ENCODE data around the gene DBF4.
"Not testable (repeated sequence)": the region's sequence is repeated elsewhere in the genome, so short reads cannot be mapped to it uniquely, and the experiment has no call there.

Gene DBF4, protein sequence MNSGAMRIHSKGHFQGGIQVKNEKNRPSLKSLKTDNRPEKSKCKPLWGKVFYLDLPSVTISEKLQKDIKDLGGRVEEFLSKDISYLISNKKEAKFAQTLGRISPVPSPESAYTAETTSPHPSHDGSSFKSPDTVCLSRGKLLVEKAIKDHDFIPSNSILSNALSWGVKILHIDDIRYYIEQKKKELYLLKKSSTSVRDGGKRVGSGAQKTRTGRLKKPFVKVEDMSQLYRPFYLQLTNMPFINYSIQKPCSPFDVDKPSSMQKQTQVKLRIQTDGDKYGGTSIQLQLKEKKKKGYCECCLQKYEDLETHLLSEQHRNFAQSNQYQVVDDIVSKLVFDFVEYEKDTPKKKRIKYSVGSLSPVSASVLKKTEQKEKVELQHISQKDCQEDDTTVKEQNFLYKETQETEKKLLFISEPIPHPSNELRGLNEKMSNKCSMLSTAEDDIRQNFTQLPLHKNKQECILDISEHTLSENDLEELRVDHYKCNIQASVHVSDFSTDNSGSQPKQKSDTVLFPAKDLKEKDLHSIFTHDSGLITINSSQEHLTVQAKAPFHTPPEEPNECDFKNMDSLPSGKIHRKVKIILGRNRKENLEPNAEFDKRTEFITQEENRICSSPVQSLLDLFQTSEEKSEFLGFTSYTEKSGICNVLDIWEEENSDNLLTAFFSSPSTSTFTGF

DNA sequence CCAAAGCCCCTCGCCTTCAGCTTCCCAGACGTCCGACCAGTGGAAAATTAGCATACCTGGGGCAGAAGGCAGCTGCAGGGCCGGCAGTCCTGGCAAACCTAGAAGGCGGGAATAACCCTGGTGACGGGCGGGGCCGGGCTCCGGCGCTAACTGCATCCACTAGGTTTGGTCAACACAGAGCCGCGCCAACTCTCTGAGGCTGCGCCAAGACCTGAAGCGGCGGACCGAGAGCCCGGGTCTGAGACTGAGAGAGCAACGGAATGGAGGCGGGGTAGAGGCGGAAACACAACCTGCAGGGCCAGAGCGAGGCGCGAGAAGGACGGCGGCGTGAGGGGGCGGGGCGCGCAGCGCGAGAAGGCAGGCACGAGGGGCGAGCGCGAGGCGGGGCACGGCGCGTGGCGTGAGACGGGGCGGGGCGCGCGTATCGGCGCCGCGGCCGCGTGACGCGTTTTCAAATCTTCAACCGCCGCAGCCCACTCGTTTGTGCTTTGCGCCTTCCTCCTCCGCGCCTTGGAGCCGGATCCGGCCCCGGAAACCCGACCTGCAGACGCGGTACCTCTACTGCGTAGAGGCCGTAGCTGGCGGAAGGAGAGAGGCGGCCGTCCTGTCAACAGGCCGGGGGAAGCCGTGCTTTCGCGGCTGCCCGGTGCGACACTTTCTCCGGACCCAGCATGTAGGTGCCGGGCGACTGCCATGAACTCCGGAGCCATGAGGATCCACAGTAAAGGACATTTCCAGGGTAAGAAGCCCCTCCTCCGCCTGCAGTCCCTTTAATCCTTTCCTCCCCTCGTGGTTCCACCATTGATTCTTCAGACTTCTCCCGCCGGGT, at the start of gene DBF4, which contains the start of gene SLC25A40:
Gene DBF4 (plus strand): TSS at position 454 of the 829 bp plus-strand sequence. CDS start 240 bp downstream, at position 694.
Gene SLC25A40 (minus strand): TSS at position 321 of the 829 bp plus-strand sequence. CDS start 17,633 bp downstream, outside the sequence.
- DNase-seq, result peak; percentile 97 to 98

DNA sequence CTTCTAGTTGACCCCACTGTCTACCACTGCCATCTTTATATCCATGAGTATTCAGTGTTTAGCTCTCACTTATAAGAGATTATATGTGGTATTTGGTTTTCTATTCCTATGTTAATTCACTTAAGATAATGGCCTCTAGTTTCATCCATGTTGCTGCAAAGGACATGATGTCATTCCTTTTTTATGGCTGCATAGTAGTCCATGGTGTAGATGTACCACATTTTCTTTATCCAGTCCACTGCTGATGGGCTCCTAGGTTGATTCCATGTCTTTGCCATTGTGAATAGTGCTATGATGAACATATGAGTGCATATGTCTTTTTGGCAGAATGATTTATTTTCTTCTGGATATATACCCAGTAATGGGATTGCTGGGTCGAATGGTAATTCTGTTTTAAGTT, 47.9 kb upstream of the DBF4 start:
- not testable (repeated sequence) for DNase-seq

DNA sequence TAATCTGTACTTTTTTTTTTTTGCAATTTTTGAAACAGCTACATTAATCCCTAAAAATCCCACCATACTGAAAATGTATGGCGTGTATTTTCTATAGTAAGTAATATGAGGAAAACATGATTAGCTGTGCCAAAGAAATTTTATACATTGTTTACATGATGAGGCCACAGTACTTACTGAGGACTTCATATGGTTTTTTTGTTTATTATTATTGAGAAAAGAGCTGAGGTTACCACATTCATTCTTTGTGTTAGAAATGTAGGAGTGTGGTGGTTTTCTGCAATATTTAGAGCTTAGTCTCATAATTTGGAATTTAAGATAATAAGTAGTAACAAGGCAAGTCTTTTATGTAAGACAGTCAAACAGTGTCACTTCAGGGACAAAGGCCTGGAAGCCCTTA, 45.2 kb upstream of the DBF4 start:
- DNase-seq, result no peak

DNA sequence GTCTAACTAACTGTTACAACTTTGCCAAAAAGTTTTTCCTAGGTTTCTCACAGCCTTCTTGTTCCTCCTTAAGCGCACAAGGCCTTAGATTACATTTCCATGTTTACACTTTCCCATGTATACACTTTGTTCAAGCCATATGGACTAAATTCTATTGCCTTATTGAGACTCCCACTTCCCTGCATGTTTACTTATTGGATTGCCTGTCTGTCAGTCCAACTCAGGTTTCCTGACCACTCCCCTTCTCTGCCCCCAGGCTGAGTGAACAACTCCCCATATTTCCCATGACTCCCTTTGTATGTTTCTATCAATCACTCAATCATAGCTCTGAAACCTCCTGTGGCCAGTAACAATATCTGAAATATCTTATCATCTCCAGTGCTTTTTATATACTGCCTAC, 43.2 kb upstream of the DBF4 start:
- DNase-seq, result no peak

DNA sequence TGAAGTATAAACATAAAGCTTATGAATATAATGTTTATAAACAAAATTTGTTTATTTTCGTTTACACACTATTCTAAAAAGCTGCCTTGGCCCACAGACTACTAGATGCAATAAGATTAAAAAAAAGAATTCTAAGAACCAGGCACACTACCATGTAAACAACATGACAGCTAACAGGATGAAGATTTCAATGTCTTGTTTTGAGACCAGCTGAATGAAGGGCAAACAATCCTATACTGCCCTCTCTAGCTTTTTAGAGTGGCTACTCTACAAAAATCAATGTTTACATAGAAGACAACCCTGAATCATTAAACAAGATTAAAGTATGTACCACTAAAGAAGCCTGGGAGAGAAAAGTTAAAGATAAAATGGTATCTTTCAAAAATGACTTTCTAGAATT, 38.7 kb upstream of the DBF4 start:
- no peak for DNase-seq

DNA sequence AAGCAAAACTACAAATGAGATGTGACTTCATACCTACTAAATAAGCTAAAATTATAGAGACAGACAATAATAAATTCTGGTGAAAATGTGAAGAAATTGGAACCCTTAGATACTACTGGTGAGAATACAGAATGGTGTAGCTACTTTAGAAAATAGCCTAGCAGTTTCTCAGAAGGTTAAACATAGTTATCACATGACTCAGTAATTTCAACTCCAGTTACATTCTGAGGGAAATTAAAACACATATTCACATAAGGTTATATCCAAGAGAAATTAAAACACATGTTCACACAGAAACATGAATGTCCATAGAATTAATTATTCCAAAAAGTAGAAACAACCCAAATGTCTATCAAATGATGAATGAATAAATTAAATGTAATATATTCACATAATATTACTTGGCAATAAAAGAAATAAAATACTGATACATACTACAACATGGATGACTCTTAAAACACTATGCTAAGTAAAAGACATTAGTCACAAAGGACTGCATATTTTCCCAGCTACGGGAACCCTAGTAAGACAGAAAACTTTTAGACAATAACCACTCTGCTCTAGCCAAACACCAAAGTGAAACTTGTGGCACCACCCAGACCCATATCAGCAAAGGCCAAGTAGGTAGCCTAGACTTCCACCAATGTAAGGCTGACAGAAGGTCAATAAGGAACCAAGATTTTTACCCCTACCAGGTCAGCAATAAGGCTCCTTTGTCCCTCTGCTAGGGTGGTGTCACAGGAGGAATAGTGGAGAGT, 25.3 kb upstream of the DBF4 start:
- no peak for DNase-seq

DNA sequence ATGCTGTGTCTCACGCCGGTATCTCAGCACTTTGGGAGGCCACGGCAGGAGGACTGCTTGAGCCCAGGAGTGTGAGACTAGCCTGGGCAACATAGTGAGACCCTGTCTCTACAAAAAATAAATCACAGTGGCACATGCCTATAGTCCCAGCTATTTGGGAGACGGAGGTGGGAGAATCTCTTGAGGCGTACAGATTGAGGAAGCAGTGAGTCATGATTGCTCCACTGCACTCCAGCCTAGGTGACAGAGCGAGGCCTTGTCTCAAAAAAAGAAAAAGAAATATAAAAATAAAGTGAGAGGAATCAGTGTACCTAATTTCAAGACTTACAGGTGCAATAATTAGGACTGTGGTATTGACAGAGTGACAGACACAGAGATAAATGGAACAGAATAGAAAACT, 24.0 kb upstream of the DBF4 start:
- no peak for DNase-seq

DNA sequence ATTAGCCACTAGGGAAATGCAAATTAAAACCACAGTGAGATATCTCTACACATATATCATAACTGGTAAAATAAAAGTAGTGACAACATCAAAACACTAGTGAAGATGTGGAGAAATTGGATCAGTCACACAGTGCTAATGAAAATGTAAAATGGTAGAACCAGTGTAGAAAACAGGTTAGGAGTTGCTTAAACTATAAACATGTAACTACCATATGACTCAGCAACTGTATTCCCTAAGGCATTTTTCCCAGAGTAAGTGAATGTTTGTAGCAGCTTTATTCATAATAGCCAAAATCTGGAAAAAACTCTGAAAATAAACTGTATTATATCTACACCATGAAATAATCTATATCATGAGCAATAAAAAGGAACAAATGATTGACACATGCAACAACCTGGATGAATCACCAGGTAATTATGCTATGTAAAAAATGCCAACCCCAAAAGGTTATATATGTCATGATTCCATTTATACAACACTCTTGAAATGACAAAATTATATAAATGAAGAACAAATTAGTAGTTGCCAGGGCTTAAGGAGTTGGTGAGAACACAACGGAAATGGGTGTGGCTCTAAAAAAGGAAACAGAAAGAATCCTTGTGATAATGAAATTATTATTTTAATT, 22.9 kb upstream of the DBF4 start:
- no peak for DNase-seq

DNA sequence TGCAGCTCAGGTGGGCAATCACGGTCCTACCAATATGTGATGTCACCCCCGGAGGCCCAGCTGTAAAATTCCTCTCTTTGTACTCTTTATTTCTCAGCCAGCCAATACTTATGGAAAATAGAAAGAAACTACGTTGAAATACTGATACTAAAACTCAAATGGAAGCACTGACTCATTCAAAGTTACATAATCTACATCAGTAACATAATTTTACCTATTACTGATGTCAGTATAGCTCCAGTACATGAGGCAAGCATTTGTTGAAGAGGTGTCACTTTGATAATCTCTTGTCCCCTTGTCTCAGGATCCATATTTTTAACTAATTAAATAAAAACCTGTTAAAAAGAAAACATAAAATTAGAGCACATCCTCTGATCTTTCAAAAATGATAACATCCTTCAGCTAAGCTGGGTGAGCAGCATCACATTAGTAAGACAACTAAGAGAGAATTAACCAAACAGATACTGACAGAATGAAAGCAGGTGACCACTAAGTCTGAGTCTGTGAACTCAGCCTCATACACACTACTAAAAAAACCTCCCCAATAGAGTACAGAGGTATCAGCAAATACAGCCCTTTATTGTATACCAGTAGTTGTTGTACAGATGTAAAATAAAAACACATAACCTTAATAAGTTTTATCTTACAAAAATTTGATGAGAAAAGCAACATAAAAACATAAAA, 17.7 kb upstream of the DBF4 start:
- DNase-seq, result no peak

DNA sequence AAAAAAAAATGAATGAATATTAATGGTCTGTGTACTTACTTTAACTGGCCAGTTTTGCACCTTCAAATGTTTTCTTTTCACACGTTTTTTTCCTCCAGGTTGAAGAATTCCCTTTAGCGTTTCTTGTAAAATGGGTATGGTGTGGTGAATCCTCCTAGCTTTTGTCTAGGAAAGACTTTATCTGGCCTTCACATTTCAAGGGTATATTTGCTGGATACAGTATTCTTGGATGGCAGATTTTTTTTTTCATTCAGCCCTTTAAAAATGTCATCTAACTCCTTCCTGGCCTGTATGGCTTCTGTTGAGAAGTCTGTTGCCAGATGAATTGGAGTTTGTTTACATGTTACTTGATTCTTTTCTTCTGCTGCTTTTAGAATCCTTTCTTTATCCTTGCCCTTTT, 10.2 kb upstream of the DBF4 start:
- no peak for DNase-seq

DNA sequence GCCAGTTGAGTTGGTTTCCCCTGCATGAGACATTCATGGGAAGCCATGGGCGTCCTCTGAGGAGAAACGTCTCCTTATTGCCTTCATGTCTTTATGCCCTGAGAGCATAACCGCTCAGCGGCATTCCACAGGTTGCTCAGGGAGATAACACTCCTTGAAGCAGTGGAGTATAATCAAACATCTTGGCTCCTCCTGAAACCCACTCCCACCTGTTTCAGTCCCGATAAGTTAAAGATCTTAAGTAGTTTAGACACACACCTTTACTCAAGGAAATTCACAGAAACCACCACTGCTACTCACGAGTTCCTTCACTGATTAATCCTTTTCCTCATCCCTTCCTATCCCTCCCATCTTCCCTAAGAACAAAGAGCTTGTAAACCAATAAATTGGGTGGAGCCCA, 9.8 kb upstream of the DBF4 start:
- not testable (repeated sequence) for DNase-seq

DNA sequence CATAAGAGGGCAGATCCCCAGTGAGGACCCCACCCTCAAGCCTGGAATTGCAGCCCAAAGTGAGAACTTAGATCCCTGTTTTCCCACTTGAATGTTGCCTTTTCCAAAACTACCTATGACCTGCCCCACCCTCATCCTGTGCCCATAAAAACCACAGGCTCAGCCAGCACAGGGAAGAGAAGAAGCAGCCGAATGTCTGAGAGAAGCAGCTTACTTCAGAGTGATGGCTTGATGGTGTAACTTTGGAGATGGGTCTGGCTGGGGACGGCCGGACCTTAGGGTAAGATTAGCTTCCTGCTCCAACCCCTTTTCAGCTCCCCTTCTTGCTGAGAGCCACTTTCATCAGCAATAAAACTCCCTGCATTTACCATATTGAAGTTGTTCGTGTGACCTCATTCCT, 5.8 kb upstream of the DBF4 start:
- DNase-seq, result no peak

DNA sequence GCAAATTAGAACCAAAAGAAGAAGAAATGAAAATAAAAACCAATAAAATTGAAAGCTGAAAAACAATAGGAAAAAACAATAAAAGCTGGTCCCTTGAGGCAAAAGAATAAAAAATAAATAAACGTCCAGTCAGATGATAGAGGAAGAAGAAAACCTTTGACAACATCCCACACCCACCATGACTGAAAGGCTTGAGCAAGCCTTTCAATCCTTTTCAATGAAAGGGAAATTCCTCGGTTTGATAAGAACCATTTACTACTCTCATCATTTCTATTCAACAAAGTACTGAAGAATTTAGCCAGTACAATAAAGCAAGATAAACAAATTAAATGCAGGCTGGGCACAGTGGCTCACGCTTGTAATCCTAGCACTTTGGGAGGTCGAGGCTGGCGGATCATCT, 3.9 kb upstream of the DBF4 start:
- DNase-seq, result no peak

DNA sequence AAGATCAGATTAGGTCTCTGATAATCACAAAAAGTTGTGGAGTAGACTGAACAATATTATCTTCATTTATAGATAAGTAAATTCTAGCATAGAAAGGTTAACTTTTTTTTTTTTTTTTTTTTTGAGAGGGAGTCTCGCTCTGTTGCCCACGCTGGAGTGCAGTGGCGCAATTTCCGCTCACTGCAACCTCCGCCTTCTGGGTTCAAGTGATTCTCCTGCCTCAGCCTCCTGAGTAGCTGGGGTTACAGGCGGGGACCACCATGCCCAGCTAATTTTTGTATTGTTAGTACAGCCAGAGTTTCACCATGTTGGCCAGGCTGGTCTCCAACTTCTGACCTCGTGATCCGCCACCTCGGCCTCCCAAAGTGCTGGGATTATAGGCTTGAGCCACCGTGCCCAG, 3.0 kb upstream of the DBF4 start:
- not testable (repeated sequence) for DNase-seq

DNA sequence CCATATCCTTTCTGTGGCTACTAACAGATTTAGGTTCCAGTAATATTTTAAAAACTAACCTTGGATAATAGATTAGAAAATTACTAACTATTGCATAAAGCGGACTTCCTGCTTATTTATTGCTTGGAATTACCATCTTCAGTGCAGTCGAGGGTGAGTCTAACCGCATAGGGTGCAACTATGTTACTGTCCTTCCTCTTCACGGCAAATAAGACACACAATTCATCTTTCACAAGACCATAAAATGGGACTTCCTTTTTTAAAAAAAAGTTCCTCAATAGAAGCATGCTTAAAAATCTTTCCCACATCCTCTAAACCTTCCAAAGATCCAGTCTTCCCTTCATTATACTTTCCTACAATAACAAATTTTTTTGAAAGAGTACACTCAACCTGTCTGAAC, 2.2 kb upstream of the DBF4 start:
- no peak for DNase-seq

DNA sequence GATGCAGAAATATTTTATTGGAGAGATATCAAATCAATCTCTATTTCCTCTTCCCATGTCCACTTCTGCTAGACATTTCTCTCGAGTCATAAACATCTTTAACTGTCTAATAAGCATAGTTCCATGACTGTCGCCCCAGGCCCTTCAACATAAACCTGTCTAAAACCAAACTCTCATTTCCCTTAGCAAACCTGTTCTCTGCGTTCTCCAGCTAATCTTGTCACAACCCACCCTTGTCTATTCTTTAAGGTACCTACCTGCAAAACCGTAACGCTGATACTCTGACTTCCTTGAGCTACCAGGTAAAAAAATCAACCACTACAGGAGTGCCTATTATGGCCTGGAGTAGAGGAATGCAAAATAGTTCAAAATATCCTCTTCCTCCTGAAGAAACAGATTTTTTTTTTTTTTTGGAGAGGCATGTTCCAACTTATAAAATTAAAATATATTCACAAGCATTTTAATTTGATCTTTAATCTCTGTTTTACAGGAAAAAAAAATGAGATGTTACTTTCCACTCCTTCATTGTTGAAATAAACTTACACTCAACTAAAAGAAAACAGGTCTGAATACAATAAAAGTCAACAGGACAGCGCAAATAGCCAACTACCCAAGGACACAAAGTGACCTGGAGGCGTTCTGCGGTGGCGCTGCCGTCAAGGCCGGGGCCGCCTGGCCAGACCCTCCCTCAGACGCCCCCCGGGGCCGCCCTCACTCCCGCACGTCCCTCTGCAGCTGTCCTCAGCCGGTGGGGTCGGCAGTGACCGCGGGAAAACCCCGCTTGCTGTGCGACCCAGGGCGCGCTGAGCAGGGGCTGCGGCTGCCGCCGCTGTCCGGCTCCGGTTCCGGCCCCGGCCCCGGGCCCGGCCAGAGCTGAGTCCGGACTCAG, 898 bp upstream of the DBF4 start:
- no peak for DNase-seq

DNA sequence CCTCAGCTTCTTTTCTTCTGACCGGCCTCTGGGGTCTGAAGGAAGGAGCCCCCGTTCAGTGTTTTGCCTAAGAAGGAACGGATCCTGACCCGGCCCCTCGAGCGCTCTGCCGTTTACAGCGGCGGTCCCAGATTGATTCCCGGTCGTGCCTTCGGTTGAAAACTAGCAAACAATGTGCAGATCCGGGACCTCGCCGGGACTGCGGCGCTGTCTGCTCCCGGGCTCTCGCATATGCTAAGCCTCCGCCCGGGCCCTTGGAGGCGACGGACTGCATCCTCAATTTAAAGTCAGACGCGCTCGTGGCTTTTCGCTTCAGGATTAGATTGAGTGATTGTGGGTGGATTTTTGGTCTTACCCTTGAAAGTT, 559 bp downstream of the DBF4 start:
- peak; percentile 58 to 63 for DNase-seq

DNA sequence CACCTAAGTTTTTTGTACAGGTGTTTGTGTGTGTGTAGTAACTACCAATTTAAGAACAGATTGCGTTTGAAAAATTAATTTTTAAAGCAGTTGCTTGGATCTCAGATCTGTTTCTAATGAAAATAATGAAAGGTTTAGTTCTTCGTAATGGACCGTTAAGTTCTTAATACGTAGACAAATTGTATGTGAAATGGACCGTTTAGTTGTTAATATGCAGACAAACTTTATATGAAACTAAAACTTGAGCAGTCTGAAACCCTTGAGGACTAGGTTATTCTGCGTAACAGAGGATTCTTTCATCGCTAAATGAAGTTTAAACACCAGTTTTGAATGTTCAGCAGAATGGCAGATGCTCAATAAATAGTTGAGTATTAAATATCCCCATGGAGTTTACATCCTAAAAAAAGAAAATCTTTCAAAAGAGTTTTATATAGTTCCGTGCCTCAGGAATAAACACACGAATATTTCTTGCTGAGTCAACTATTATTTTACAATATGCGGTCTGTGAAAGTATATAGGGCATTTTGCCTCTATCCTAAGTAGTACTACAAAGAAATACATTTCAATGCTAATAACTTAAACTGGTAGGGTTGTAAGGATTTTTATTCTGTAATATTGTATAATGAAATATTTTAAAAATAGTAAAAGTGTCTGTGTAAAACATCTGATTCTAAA, 1.2 kb downstream of the DBF4 start:
- no peak for DNase-seq

DNA sequence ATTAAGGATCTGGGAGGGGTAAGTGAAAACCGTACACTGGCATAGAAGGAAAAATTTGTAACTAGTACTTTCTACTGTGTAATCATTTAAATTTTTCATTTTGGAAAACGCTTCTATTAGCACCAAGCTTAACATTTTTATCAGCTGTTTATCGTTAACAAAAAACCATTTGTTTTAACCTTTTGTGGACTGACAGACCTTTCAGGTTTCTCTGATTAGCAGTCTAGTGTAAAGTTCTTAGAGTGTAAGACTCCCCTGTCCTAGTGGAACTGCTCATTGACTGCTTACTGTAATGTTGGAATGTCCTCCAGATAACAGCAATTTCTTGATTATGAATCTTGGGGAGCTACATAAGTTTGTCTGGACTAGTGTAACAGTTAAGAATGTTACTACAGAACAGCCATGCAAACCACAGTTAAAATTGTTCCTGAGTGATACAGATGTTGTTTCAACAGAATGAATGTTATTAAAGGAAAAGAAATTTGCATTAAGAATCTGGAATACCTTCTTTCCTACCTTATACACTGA, 2.0 kb downstream of the DBF4 start:
- DNase-seq, result no peak

All from activated CD4-positive, alpha-beta T cell treated with anti-CD3 and anti-CD28 coated beads, Interleukin-2, amount 50 U/mL, for 48 hours (primary cell).